Neural progenitor cell (in vitro differentiated cells): ENCODE results near the gene IDUA.

Experiments
- CTCF ChIP-seq: fragments of 200-600 bp; sonication (generic); IDR thresholded peaks from 2 replicates; pipeline ENCODE4 v1.5.1; 2017; ENCODE audit warnings: antibody characterized with exemption, mild to moderate bottlenecking
- EZH2phosphoT487 ChIP-seq: fragments of 200-600 bp; sonication (generic); IDR thresholded peaks from 2 replicates; pipeline ENCODE4 v1.6.1; 2017; ENCODE audit warnings: antibody characterized with exemption

- TF ChIP-seq CTCF (no peak), EZH2phosphoT487 (no peak)
Observed at GRCh38 chr4:957581-958313, 29.1 kb upstream of the IDUA start.
